DOHH2 (cell line): ENCODE data around the gene USPL1.

Experiments used
- H3F3A ChIP-seq: fragments of 200-600 bp; sonication (generic), shearing (Covaris generic); 2 replicates; pipeline ENCODE4 v1.6.0; 2016; ENCODE audit warnings: antibody characterized with exemption, mild to moderate bottlenecking; ENCODE audit not compliant: control insufficient read depth, insufficient read depth
- H3K27ac ChIP-seq: fragments of 200-600 bp; sonication (generic); 2 replicates; pipeline ENCODE4 v1.5.1; 2014; ENCODE audit warnings: low read depth, mild to moderate bottlenecking, low read length, moderate library complexity
- H3K27me3 ChIP-seq: fragments of 200-600 bp; sonication (generic); 2 replicates; pipeline ENCODE4 v1.6.1; 2014; ENCODE audit warnings: mild to moderate bottlenecking, low read length, mixed read lengths; ENCODE audit not compliant: control insufficient read depth
- H3K36me3 ChIP-seq: fragments of 200-600 bp; sonication (generic); 2 replicates; pipeline ENCODE4 v1.6.1; 2014; ENCODE audit warnings: mild to moderate bottlenecking, low read length, moderate library complexity, mixed read lengths; ENCODE audit not compliant: control insufficient read depth
- H3K4me1 ChIP-seq: fragments of 200-600 bp; sonication (generic); 2 replicates; pipeline ENCODE4 v1.6.1; 2014; ENCODE audit warnings: mild to moderate bottlenecking, low read length, mixed read lengths; ENCODE audit not compliant: control insufficient read depth
- H3K4me2 ChIP-seq: fragments of 200-600 bp; sonication (generic); 2 replicates; pipeline ENCODE4 v1.6.0; 2014; ENCODE audit warnings: mild to moderate bottlenecking, low read length, moderate library complexity
- H3K4me3 ChIP-seq: fragments of 200-600 bp; sonication (generic); 2 replicates; pipeline ENCODE4 v1.5.1; 2014; ENCODE audit warnings: mild to moderate bottlenecking, low read length, mixed read lengths
- H3K79me2 ChIP-seq: fragments of 200-600 bp; sonication (generic); 2 replicates; pipeline ENCODE4 v1.6.1; 2014; ENCODE audit warnings: mild to moderate bottlenecking, low read length, mixed read lengths; ENCODE audit not compliant: control insufficient read depth
- H3K9me2 ChIP-seq: fragments of 200-600 bp; sonication (generic); replicated peaks from 2 replicates; pipeline ENCODE4 v1.6.1; 2014; ENCODE audit warnings: mild to moderate bottlenecking, low read length, mixed read lengths; ENCODE audit not compliant: control insufficient read depth
- H3K9me3 ChIP-seq: fragments of 200-600 bp; sonication (generic); 2 replicates; pipeline ENCODE4 v1.6.1; 2014; ENCODE audit warnings: antibody characterized with exemption, low read length, mixed read lengths; ENCODE audit not compliant: control insufficient read depth, insufficient read depth
- H4K20me1 ChIP-seq: fragments of 200-600 bp; sonication (generic); 2 replicates; pipeline ENCODE4 v1.6.0; 2014; ENCODE audit warnings: low read depth, mild to moderate bottlenecking, antibody characterized with exemption, low read length, moderate library complexity; ENCODE audit not compliant: control insufficient read depth, insufficient read depth
- CTCF ChIP-seq: fragments of 200-600 bp; sonication (generic); IDR thresholded peaks from one replicate; pipeline ENCODE4 v1.5.1; 2014; ENCODE audit warnings: antibody characterized with exemption, mild to moderate bottlenecking, low read depth, low read length; ENCODE audit not compliant: poor library complexity, severe bottlenecking
- EZH2phosphoT487 ChIP-seq: fragments of 200-600 bp; sonication (generic); IDR thresholded peaks from 2 replicates; pipeline ENCODE4 v1.6.1; 2017; ENCODE audit warnings: borderline replicate concordance, mild to moderate bottlenecking, antibody characterized with exemption, low read length, moderate library complexity, mixed read lengths

USPL1 gene

GRCh38 chr13:30675717-30676116, 58.0 kb downstream of the USPL1 start:
- no peak overlapping the region for H3K4me2 ChIP-seq
- no peak for TF ChIP-seq CTCF
- no peaks in the 10 kb centered on the region for H3K36me3 ChIP-seq
- H4K20me1 ChIP-seq: no peaks in the 10 kb centered on the region
- H3F3A ChIP-seq: peaks cover 5% of the 10 kb centered on the region; the same call in 1 of the 2 replicates
- H3K79me2 ChIP-seq: no peaks in the 10 kb centered on the region
- H3K9me3 ChIP-seq: no peaks in the 10 kb centered on the region
- 0 out of 2 replicates have a peak, but pooled peaks cover 7% of the 10 kb centered on the region for H3K27me3 ChIP-seq
- H3K4me1 ChIP-seq: peaks cover 23% of the 10 kb centered on the region
- H3K4me3 ChIP-seq: no peak overlapping the region
- no peaks in the 10 kb centered on the region for H3K9me2 ChIP-seq
- no peak overlapping the region for H3K27ac ChIP-seq

- no peaks in the 10 kb centered on the region for H3K36me3 ChIP-seq
- no peak overlapping the region for H3K4me2 ChIP-seq
- H3K27ac ChIP-seq: no peak overlapping the region
- H3K79me2 ChIP-seq: no peaks in the 10 kb centered on the region
- H3K9me3 ChIP-seq: no peaks in the 10 kb centered on the region
- no peaks in the 10 kb centered on the region for H4K20me1 ChIP-seq
- 0 out of 2 replicates have a peak, but pooled peaks cover 7% of the 10 kb centered on the region for H3K27me3 ChIP-seq
- no peaks in the 10 kb centered on the region for H3K9me2 ChIP-seq
- no peak overlapping the region for H3K4me3 ChIP-seq
- TF ChIP-seq EZH2phosphoT487: no peak
- no peak for TF ChIP-seq CTCF
- H3K4me1 ChIP-seq: peaks cover 23% of the 10 kb centered on the region
- peaks cover 5% of the 10 kb centered on the region; the same call in 1 of the 2 replicates for H3F3A ChIP-seq
Measured at GRCh38 chr13:30676672-30677071, 59.0 kb downstream of the USPL1 start.

GRCh38 chr13:30679483-30680330, 62.0 kb downstream of the USPL1 start:
- peak overlapping the region; percentile 39 for H3K4me2 ChIP-seq
- no peak for TF ChIP-seq EZH2phosphoT487
- TF ChIP-seq CTCF: peak; percentile 70
- H3K27me3 ChIP-seq: 0 out of 2 replicates have a peak, but pooled peaks cover 7% of the 10 kb centered on the region
- peaks cover 5% of the 10 kb centered on the region; the same call in 1 of the 2 replicates for H3F3A ChIP-seq
- H3K27ac ChIP-seq: no peak overlapping the region
- no peaks in the 10 kb centered on the region for H3K9me2 ChIP-seq
- H3K4me3 ChIP-seq: no peak overlapping the region
- H3K9me3 ChIP-seq: no peaks in the 10 kb centered on the region
- no peaks in the 10 kb centered on the region for H3K36me3 ChIP-seq
- peaks cover 7% of the 10 kb centered on the region for H3K4me1 ChIP-seq
- H3K79me2 ChIP-seq: no peaks in the 10 kb centered on the region
- no peaks in the 10 kb centered on the region for H4K20me1 ChIP-seq
